Fibroblast of skin of abdomen (primary cell): ENCODE data around the gene GPR22.
A peak's percentile ranks its signal among the peaks of the same experiment; 100 is the strongest.

Experiments used
- DNase-seq: peaks from one replicate; pipeline ENCODE4 v3.0.0-alpha.2; 2013

GPR22 gene

GRCh38 chr7:107480932-107481331 is 11.1 kb downstream of the GPR22 start:
- no peak for DNase-seq

GRCh38 chr7:107482571-107482970 is 12.7 kb downstream of the GPR22 start:
- DNase-seq, result no peak

- DNase-seq, result no peak
Observed at GRCh38 chr7:107486041-107486440, 16.2 kb downstream of the GPR22 start.

- DNase-seq, result no peak
Observed at GRCh38 chr7:107492875-107493274, 23.0 kb downstream of the GPR22 start.

- DNase-seq, result no peak
Observed at GRCh38 chr7:107494315-107494751, 24.5 kb downstream of the GPR22 start.

GRCh38 chr7:107494884-107495283 is 25.0 kb downstream of the GPR22 start:
- DNase-seq, result no peak

- DNase-seq, result no peak
Observed at GRCh38 chr7:107495516-107495915, 25.7 kb downstream of the GPR22 start.

GRCh38 chr7:107499731-107500130 is 29.9 kb downstream of the GPR22 start:
- DNase-seq, result peak; percentile 23

GRCh38 chr7:107501593-107501992 is 31.7 kb downstream of the GPR22 start:
- DNase-seq, result peak; percentile 28

- no peak for DNase-seq
Observed at GRCh38 chr7:107502154-107502553, 32.3 kb downstream of the GPR22 start.

- no peak for DNase-seq
Observed at GRCh38 chr7:107502797-107503196, 32.9 kb downstream of the GPR22 start.

- no peak for DNase-seq
Observed at GRCh38 chr7:107503687-107504086, 33.8 kb downstream of the GPR22 start.

GRCh38 chr7:107505362-107505761 is 35.5 kb downstream of the GPR22 start:
- DNase-seq, result no peak

- no peak for DNase-seq
Observed at GRCh38 chr7:107505997-107506673, 36.3 kb downstream of the GPR22 start.

GRCh38 chr7:107506674-107507339 is 37.0 kb downstream of the GPR22 start:
- peak; percentile 14 for DNase-seq
